ENCODE results near the gene GTF2IRD1. TPM values are rescaled to one million over a fixed set of nuclear protein-coding genes. Genes with fewer than 3 reads are reported as not detected.

GTF2IRD1 gene
- total and polyA plus RNA-seq, 2 of the 4 experiments (the other 2 are of a cell fraction): 4.1 to 21.9 TPM

GRCh38 chr7:74575083-74575784 is 121.5 kb downstream of the GTF2IRD1 start:
- no peak overlapping the region for H4K5ac ChIP-seq (ENCODE audit: low read depth, low read length)
- 0 out of 2 replicates have a peak overlapping the region, but pooled peaks have one; percentile 8 for H3K14ac ChIP-seq (replicated peaks; ENCODE audit: low read depth, low read length)
- H4K91ac ChIP-seq (ENCODE audit: insufficient read depth, low read depth, low read length): no peak overlapping the region
- no peaks in the 10 kb centered on the region for H4K20me1 ChIP-seq (ENCODE audit: insufficient read depth, low read length)
- no peak overlapping the region for H2AK5ac ChIP-seq (ENCODE audit: low read depth, low read length)
- intact Hi-C loops (cut with micrococcal nuclease): no loop called here
- TF ChIP-seq BHLHE40 (IDR thresholded peaks at IDR 0.05; ENCODE audit: low read depth, low read length) (no peak), POLR2A (IDR thresholded peaks at IDR 0.05; ENCODE audit: low read depth, low read length) (no peak), RAD21 (IDR thresholded peaks at IDR 0.05; ENCODE audit: low read length) (no peak), CEBPB (IDR thresholded peaks at IDR 0.05; ENCODE audit: low read depth, low read length) (no peak)
- TF ChIP-seq, protein P1, sequence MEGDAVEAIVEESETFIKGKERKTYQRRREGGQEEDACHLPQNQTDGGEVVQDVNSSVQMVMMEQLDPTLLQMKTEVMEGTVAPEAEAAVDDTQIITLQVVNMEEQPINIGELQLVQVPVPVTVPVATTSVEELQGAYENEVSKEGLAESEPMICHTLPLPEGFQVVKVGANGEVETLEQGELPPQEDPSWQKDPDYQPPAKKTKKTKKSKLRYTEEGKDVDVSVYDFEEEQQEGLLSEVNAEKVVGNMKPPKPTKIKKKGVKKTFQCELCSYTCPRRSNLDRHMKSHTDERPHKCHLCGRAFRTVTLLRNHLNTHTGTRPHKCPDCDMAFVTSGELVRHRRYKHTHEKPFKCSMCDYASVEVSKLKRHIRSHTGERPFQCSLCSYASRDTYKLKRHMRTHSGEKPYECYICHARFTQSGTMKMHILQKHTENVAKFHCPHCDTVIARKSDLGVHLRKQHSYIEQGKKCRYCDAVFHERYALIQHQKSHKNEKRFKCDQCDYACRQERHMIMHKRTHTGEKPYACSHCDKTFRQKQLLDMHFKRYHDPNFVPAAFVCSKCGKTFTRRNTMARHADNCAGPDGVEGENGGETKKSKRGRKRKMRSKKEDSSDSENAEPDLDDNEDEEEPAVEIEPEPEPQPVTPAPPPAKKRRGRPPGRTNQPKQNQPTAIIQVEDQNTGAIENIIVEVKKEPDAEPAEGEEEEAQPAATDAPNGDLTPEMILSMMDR (conservative IDR thresholded peaks at IDR 0.05; ENCODE audit: low read depth, low read length): no peak
- TF ChIP-seq, protein P2, sequence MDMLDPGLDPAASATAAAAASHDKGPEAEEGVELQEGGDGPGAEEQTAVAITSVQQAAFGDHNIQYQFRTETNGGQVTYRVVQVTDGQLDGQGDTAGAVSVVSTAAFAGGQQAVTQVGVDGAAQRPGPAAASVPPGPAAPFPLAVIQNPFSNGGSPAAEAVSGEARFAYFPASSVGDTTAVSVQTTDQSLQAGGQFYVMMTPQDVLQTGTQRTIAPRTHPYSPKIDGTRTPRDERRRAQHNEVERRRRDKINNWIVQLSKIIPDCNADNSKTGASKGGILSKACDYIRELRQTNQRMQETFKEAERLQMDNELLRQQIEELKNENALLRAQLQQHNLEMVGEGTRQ (IDR thresholded peaks at IDR 0.05; ENCODE audit: low read depth, low read length): no peak
- no peak overlapping the region for H3K23ac ChIP-seq (ENCODE audit: low read depth, low read length)
- no peaks in the 10 kb centered on the region for H3K27me3 ChIP-seq (ENCODE audit: control insufficient read depth, insufficient read depth, low read length)
- 90% methylated on average over 5 of the region's 11 CpGs; no CpG with 5 or more reads in 1 of the 2 experiments for WGBS, 2 experiments (ENCODE audit: extremely low coverage in 2 of 2, insufficient read length in 1 of 2)
- no peak overlapping the region for H2BK15ac ChIP-seq (ENCODE audit: low read depth, low read length)
- no peak overlapping the region for H3K18ac ChIP-seq (ENCODE audit: low read depth, low read length)
- H3K9me3 ChIP-seq (ENCODE audit: control insufficient read depth, insufficient read depth, low read length): no peaks in the 10 kb centered on the region
- dilution Hi-C loops (cut with HindIII; ENCODE audit: low sequenced_read_pairs, unreplicated experiment): no loop called here
- H3K9ac ChIP-seq (ENCODE audit: low read depth, low read length): no peak overlapping the region
- no peak for ATAC-seq (ENCODE audit: low read depth)
- H3K4me2 ChIP-seq (ENCODE audit: low read depth, low read length): no peak overlapping the region
- no peak overlapping the region for H3K56ac ChIP-seq (ENCODE audit: extremely low read depth, insufficient read depth, low read length)
- H4K8ac ChIP-seq (ENCODE audit: low read depth in 2 of 2, low read length in 2 of 2): peak overlapping the region in 1 of 2 experiments; percentile 25; a peak in 1 of 4 replicates
- no TSS peak for BruUV-seq (replicated peaks)
- no peak overlapping the region for H3K4ac ChIP-seq (ENCODE audit: low read depth, low read length)
- no peak overlapping the region for H3K27ac ChIP-seq (ENCODE audit: insufficient read depth, low read length)
- H2AFZ ChIP-seq (replicated peaks; ENCODE audit: low read length, poor library complexity): peak overlapping the region; percentile 19
- peaks cover 15% of the 10 kb centered on the region for H3K36me3 ChIP-seq (ENCODE audit: control insufficient read depth, insufficient read depth, low read length)
- H3K79me1 ChIP-seq (ENCODE audit: low read depth in 1 of 2, low read length in 2 of 2): peaks cover 0 to 5% of the 10 kb centered on the region in 2 experiments; a peak in 1 of 4 replicates
- 0 out of 2 replicates have a peak overlapping the region, but pooled peaks have one; percentile 13 for H2BK20ac ChIP-seq (ENCODE audit: low read depth, low read length)
- in situ Hi-C loops (cut with MboI; ENCODE audit: low sequenced_read_pairs): no loop called here
- H3K9me1 ChIP-seq (ENCODE audit: insufficient read depth, low read length): no peaks in the 10 kb centered on the region; the same call in 1 of the 2 replicates
- ChIA-PET POLR2A (ENCODE audit: unreplicated experiment) (no interaction called here), CTCF (interaction anchor here (0.6 kb wide), 1 partner anchor 12 kb away, joined by 3 read pairs; no protein-coding TSS in a partner anchor)
- peak; percentile 34 for DNase-seq
- no peak overlapping the region for H2AK9ac ChIP-seq (replicated peaks; ENCODE audit: low read depth, low read length, poor library complexity)
- no peak overlapping the region for H3K4me3 ChIP-seq (ENCODE audit: insufficient read depth, low read depth, low read length)
- H3K4me1 ChIP-seq (ENCODE audit: control insufficient read depth, insufficient read depth, low read length): peaks cover 6% of the 10 kb centered on the region
- H2BK5ac ChIP-seq (ENCODE audit: low read depth, low read length, poor library complexity, severe bottlenecking): no peak overlapping the region
- H2BK120ac ChIP-seq (ENCODE audit: low read depth, low read length): no peak overlapping the region

All from IMR-90 (cell line).